Measurements from ENCODE around the gene LDHAL6A. TPM values are rescaled to one million over a fixed set of nuclear protein-coding genes. Genes with fewer than 3 reads are reported as not detected.

The LDHAL6A gene
- total and polyA plus RNA-seq, 5 donors from 2014 or later: 0.08 TPM; not detected in 4

- Histone ChIP-seq H3K36me3 (ENCODE audit: control insufficient read depth, insufficient read depth, low read length) (no peaks in the 10 kb centered on the region), H3K4me3 (ENCODE audit: low read depth, low read length) (no peak overlapping the region), H3K9me3 (ENCODE audit: control insufficient read depth in 2 of 2, low read length in 2 of 2) (no peaks in the 10 kb centered on the region), H3K4me1 (ENCODE audit: control insufficient read depth, insufficient read depth, low read length, poor library complexity, severe bottlenecking) (no peaks in the 10 kb centered on the region), H3K27me3 (ENCODE audit: control insufficient read depth, insufficient read depth, low read length) (peaks cover 3% of the 10 kb centered on the region), H3K27ac (ENCODE audit: insufficient read depth, low read length, poor library complexity, severe bottlenecking) (no peak overlapping the region)
- Mint-ChIP-seq H3K9me3 (peaks cover 0 to 6% (median 0%) of the 10 kb centered on the region in 7 donors), H3K36me3 (no peaks in the 10 kb centered on the region), H3K4me1 (peaks cover 0 to 11% (median 4%) of the 10 kb centered on the region in 4 donors), H3K27ac (no peak overlapping the region), H3K4me3 (no peak overlapping the region), H3K27me3 (peaks cover 15% of the 10 kb centered on the region)
- ATAC-seq (ENCODE audit: low read depth in 2 of 2) (no peak), DNase-seq (no peak)
Observed at GRCh38 chr11:18429332-18429731, 26.3 kb upstream of the LDHAL6A start.

- peaks cover 0 to 3% (median 0%) of the 10 kb centered on the region in 7 donors for H3K9me3 Mint-ChIP-seq
- no peaks in the 10 kb centered on the region for H3K4me1 Mint-ChIP-seq
- no peak overlapping the region for H3K27ac Mint-ChIP-seq
- ATAC-seq (ENCODE audit: low read depth in 2 of 2) (no peak), DNase-seq (no peak)
- no peaks in the 10 kb centered on the region for H3K36me3 Mint-ChIP-seq
- no peaks in the 10 kb centered on the region for H3K4me1 ChIP-seq (ENCODE audit: control insufficient read depth, insufficient read depth, low read length, poor library complexity, severe bottlenecking)
- peaks cover 12% of the 10 kb centered on the region for H3K27me3 Mint-ChIP-seq
- H3K27ac ChIP-seq (ENCODE audit: insufficient read depth, low read length, poor library complexity, severe bottlenecking): no peak overlapping the region
- no peak overlapping the region for H3K4me3 ChIP-seq (ENCODE audit: low read depth, low read length)
- H3K9me3 ChIP-seq (ENCODE audit: control insufficient read depth in 2 of 2, low read length in 2 of 2): peaks cover 0 to 5% of the 10 kb centered on the region in 2 experiments
- H3K4me3 Mint-ChIP-seq: no peak overlapping the region
- no peaks in the 10 kb centered on the region for H3K27me3 ChIP-seq (ENCODE audit: control insufficient read depth, insufficient read depth, low read length)
- no peaks in the 10 kb centered on the region for H3K36me3 ChIP-seq (ENCODE audit: control insufficient read depth, insufficient read depth, low read length)
Observed at GRCh38 chr11:18438691-18439090, 17.0 kb upstream of the LDHAL6A start.

- ATAC-seq (ENCODE audit: low read depth in 2 of 2) (no peak), DNase-seq (no peak)
- no peak overlapping the region for H3K27ac ChIP-seq (ENCODE audit: insufficient read depth, low read length, poor library complexity, severe bottlenecking)
- no peak overlapping the region for H3K4me3 Mint-ChIP-seq
- no peaks in the 10 kb centered on the region for H3K4me1 Mint-ChIP-seq
- H3K4me3 ChIP-seq (ENCODE audit: low read depth, low read length): no peak overlapping the region
- no peaks in the 10 kb centered on the region for H3K36me3 ChIP-seq (ENCODE audit: control insufficient read depth, insufficient read depth, low read length)
- no peaks in the 10 kb centered on the region for H3K4me1 ChIP-seq (ENCODE audit: control insufficient read depth, insufficient read depth, low read length, poor library complexity, severe bottlenecking)
- H3K9me3 ChIP-seq (ENCODE audit: control insufficient read depth in 2 of 2, low read length in 2 of 2): no peaks in the 10 kb centered on the region
- no peak overlapping the region for H3K27ac Mint-ChIP-seq
- peaks cover 18% of the 10 kb centered on the region for H3K27me3 Mint-ChIP-seq
- H3K27me3 ChIP-seq (ENCODE audit: control insufficient read depth, insufficient read depth, low read length): no peaks in the 10 kb centered on the region
- no peaks in the 10 kb centered on the region for H3K36me3 Mint-ChIP-seq
- no peaks in the 10 kb centered on the region for H3K9me3 Mint-ChIP-seq
Observed at GRCh38 chr11:18449251-18449650, 6.4 kb upstream of the LDHAL6A start.

GRCh38 chr11:18452927-18453326 lies 2.7 kb upstream of the LDHAL6A start:
- H3K9me3 Mint-ChIP-seq: peaks cover 0 to 5% (median 0%) of the 10 kb centered on the region in 7 donors
- Histone ChIP-seq H3K4me3 (ENCODE audit: low read depth, low read length) (no peak overlapping the region), H3K36me3 (ENCODE audit: control insufficient read depth, insufficient read depth, low read length) (no peaks in the 10 kb centered on the region), H3K4me1 (ENCODE audit: control insufficient read depth, insufficient read depth, low read length, poor library complexity, severe bottlenecking) (no peaks in the 10 kb centered on the region), H3K27ac (ENCODE audit: insufficient read depth, low read length, poor library complexity, severe bottlenecking) (no peak overlapping the region), H3K27me3 (ENCODE audit: control insufficient read depth, insufficient read depth, low read length) (no peaks in the 10 kb centered on the region), H3K9me3 (ENCODE audit: control insufficient read depth in 2 of 2, low read length in 2 of 2) (no peaks in the 10 kb centered on the region)
- H3K27me3 Mint-ChIP-seq: peaks cover 8% of the 10 kb centered on the region
- no peak overlapping the region for H3K27ac Mint-ChIP-seq
- peaks cover 0 to 2% (median 0%) of the 10 kb centered on the region in 4 donors for H3K4me1 Mint-ChIP-seq
- H3K4me3 Mint-ChIP-seq: no peak overlapping the region
- no peaks in the 10 kb centered on the region for H3K36me3 Mint-ChIP-seq
- ATAC-seq (ENCODE audit: low read depth in 2 of 2): no peak
- DNase-seq: no peak

- Histone ChIP-seq H3K9me3 (ENCODE audit: control insufficient read depth in 2 of 2, low read length in 2 of 2) (no peaks in the 10 kb centered on the region), H3K27ac (ENCODE audit: insufficient read depth, low read length, poor library complexity, severe bottlenecking) (no peak overlapping the region), H3K4me3 (ENCODE audit: low read depth, low read length) (no peak overlapping the region), H3K36me3 (ENCODE audit: control insufficient read depth, insufficient read depth, low read length) (no peaks in the 10 kb centered on the region), H3K4me1 (ENCODE audit: control insufficient read depth, insufficient read depth, low read length, poor library complexity, severe bottlenecking) (no peaks in the 10 kb centered on the region), H3K27me3 (ENCODE audit: control insufficient read depth, insufficient read depth, low read length) (no peaks in the 10 kb centered on the region)
- peaks cover 0 to 2% (median 0%) of the 10 kb centered on the region in 4 donors for H3K4me1 Mint-ChIP-seq
- peaks cover 14% of the 10 kb centered on the region for H3K27me3 Mint-ChIP-seq
- ATAC-seq (ENCODE audit: low read depth in 2 of 2): no peak
- peak overlapping the region in 1 of 3 donors; percentile 36 for H3K27ac Mint-ChIP-seq
- no peak for DNase-seq
- H3K4me3 Mint-ChIP-seq: no peak overlapping the region
- H3K36me3 Mint-ChIP-seq: no peaks in the 10 kb centered on the region
- H3K9me3 Mint-ChIP-seq: peaks cover 0 to 5% (median 0%) of the 10 kb centered on the region in 7 donors
Observed at GRCh38 chr11:18457450-18457849, 1.8 kb downstream of the LDHAL6A start.

GRCh38 chr11:18459634-18460033 lies 4.0 kb downstream of the LDHAL6A start:
- H3K4me3 Mint-ChIP-seq: no peak overlapping the region
- DNase-seq (no peak), ATAC-seq (ENCODE audit: low read depth in 2 of 2) (no peak)
- Histone ChIP-seq H3K27me3 (ENCODE audit: control insufficient read depth, insufficient read depth, low read length) (no peaks in the 10 kb centered on the region), H3K4me1 (ENCODE audit: control insufficient read depth, insufficient read depth, low read length, poor library complexity, severe bottlenecking) (no peaks in the 10 kb centered on the region), H3K9me3 (ENCODE audit: control insufficient read depth in 2 of 2, low read length in 2 of 2) (no peaks in the 10 kb centered on the region), H3K36me3 (ENCODE audit: control insufficient read depth, insufficient read depth, low read length) (no peaks in the 10 kb centered on the region), H3K4me3 (ENCODE audit: low read depth, low read length) (no peak overlapping the region), H3K27ac (ENCODE audit: insufficient read depth, low read length, poor library complexity, severe bottlenecking) (no peak overlapping the region)
- H3K36me3 Mint-ChIP-seq: no peaks in the 10 kb centered on the region
- no peaks in the 10 kb centered on the region for H3K4me1 Mint-ChIP-seq
- H3K9me3 Mint-ChIP-seq: peaks cover 0 to 5% (median 0%) of the 10 kb centered on the region in 7 donors
- peaks cover 5% of the 10 kb centered on the region for H3K27me3 Mint-ChIP-seq
- no peak overlapping the region for H3K27ac Mint-ChIP-seq

- Mint-ChIP-seq H3K27me3 (peaks cover 5% of the 10 kb centered on the region), H3K4me3 (no peak overlapping the region), H3K27ac (no peak overlapping the region), H3K9me3 (peaks cover 0 to 1% (median 0%) of the 10 kb centered on the region in 7 donors), H3K4me1 (no peaks in the 10 kb centered on the region), H3K36me3 (no peaks in the 10 kb centered on the region)
- H3K9me3 ChIP-seq (ENCODE audit: control insufficient read depth in 2 of 2, low read length in 2 of 2): no peaks in the 10 kb centered on the region
- no peaks in the 10 kb centered on the region for H3K27me3 ChIP-seq (ENCODE audit: control insufficient read depth, insufficient read depth, low read length)
- ATAC-seq (ENCODE audit: low read depth in 2 of 2) (no peak), DNase-seq (no peak)
- no peak overlapping the region for H3K4me3 ChIP-seq (ENCODE audit: low read depth, low read length)
- H3K36me3 ChIP-seq (ENCODE audit: control insufficient read depth, insufficient read depth, low read length): no peaks in the 10 kb centered on the region
- no peak overlapping the region for H3K27ac ChIP-seq (ENCODE audit: insufficient read depth, low read length, poor library complexity, severe bottlenecking)
- no peaks in the 10 kb centered on the region for H3K4me1 ChIP-seq (ENCODE audit: control insufficient read depth, insufficient read depth, low read length, poor library complexity, severe bottlenecking)
Observed at GRCh38 chr11:18461909-18462308, 6.3 kb downstream of the LDHAL6A start.

- H3K27ac Mint-ChIP-seq: no peak overlapping the region
- no peaks in the 10 kb centered on the region for H3K36me3 Mint-ChIP-seq
- no peak for DNase-seq
- no peaks in the 10 kb centered on the region for H3K36me3 ChIP-seq (ENCODE audit: control insufficient read depth, insufficient read depth, low read length)
- H3K4me3 ChIP-seq (ENCODE audit: low read depth, low read length): no peak overlapping the region
- no peak overlapping the region for H3K27ac ChIP-seq (ENCODE audit: insufficient read depth, low read length, poor library complexity, severe bottlenecking)
- H3K27me3 ChIP-seq (ENCODE audit: control insufficient read depth, insufficient read depth, low read length): no peaks in the 10 kb centered on the region
- no peaks in the 10 kb centered on the region for H3K4me1 ChIP-seq (ENCODE audit: control insufficient read depth, insufficient read depth, low read length, poor library complexity, severe bottlenecking)
- peaks cover 5% of the 10 kb centered on the region for H3K27me3 Mint-ChIP-seq
- no peaks in the 10 kb centered on the region for H3K4me1 Mint-ChIP-seq
- H3K4me3 Mint-ChIP-seq: no peak overlapping the region
- no peaks in the 10 kb centered on the region for H3K9me3 Mint-ChIP-seq
- no peaks in the 10 kb centered on the region for H3K9me3 ChIP-seq (ENCODE audit: control insufficient read depth in 2 of 2, low read length in 2 of 2)
- ATAC-seq (ENCODE audit: low read depth in 2 of 2): no peak
Observed at GRCh38 chr11:18463439-18463838, 7.8 kb downstream of the LDHAL6A start.
